Kidney epithelial cell (primary cell): ENCODE measurements around the gene MRPS11. TPM values are rescaled to one million over a fixed set of nuclear protein-coding genes. Genes with fewer than 3 reads are reported as not detected.

Experiments
- DNase-seq: peaks from one replicate; pipeline ENCODE4 v3.0.0-alpha.2; 2010; ENCODE audit warnings: low read depth
- H3K27me3 ChIP-seq: 2 replicates; pipeline ENCODE4 v1.6.0; 2011; ENCODE audit warnings: low read length; ENCODE audit not compliant: control insufficient read depth, insufficient read depth
- H3K36me3 ChIP-seq: 2 replicates; pipeline ENCODE4 v1.5.1; 2011; ENCODE audit warnings: low read length; ENCODE audit not compliant: control insufficient read depth, insufficient read depth
- H3K4me3 ChIP-seq: 2 replicates; pipeline ENCODE4 v1.5.1; 2011; ENCODE audit warnings: low read depth, mild to moderate bottlenecking, control low read depth, low read length
- total RNA-seq: library from RNA; depleted of rRNA; stranded (reverse); fragments of >200 nt; gene quantifications from 2 replicates; pipeline ENCODE4 v1.2.3, GENCODE V29; 2015
- TF ChIP-seq, protein P1 (sequence below): IDR thresholded peaks from 2 replicates; pipeline ENCODE4 v1.5.1; 2011; ENCODE audit warnings: mild to moderate bottlenecking, moderate library complexity, low read length, control low read depth, inconsistent platforms; ENCODE audit not compliant: insufficient read depth, poor library complexity, severe bottlenecking

MRPS11 gene
- total RNA-seq, 1 donor from 2014 or later, result 40.5 TPM

DNA sequence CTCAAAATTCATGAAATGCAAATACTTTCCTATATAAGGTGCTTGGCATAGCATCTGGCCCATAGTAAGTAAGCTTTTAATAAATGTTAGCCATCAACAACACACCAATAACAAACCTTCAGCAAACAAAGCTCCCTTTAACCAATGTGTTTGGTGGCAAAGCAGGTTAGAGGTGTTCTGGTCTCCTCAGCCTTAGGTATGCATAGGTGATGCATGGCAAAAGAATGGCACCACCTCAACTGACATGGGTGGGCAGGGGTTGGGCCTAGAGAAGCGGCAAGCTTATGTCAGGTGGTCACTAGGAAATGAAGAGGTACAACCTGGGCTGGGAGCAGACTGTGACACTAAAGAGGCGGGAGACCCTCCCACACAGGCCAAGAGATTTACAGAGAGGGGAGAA lies 38.2 kb downstream of the MRPS11 start:
- H3K27me3 ChIP-seq, result no peaks in the 10 kb centered on the region
- TF ChIP-seq, protein P1, sequence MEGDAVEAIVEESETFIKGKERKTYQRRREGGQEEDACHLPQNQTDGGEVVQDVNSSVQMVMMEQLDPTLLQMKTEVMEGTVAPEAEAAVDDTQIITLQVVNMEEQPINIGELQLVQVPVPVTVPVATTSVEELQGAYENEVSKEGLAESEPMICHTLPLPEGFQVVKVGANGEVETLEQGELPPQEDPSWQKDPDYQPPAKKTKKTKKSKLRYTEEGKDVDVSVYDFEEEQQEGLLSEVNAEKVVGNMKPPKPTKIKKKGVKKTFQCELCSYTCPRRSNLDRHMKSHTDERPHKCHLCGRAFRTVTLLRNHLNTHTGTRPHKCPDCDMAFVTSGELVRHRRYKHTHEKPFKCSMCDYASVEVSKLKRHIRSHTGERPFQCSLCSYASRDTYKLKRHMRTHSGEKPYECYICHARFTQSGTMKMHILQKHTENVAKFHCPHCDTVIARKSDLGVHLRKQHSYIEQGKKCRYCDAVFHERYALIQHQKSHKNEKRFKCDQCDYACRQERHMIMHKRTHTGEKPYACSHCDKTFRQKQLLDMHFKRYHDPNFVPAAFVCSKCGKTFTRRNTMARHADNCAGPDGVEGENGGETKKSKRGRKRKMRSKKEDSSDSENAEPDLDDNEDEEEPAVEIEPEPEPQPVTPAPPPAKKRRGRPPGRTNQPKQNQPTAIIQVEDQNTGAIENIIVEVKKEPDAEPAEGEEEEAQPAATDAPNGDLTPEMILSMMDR, result no peak
- no peak overlapping the region for H3K4me3 ChIP-seq
- no peaks in the 10 kb centered on the region for H3K36me3 ChIP-seq
- DNase-seq, result no peak

DNA sequence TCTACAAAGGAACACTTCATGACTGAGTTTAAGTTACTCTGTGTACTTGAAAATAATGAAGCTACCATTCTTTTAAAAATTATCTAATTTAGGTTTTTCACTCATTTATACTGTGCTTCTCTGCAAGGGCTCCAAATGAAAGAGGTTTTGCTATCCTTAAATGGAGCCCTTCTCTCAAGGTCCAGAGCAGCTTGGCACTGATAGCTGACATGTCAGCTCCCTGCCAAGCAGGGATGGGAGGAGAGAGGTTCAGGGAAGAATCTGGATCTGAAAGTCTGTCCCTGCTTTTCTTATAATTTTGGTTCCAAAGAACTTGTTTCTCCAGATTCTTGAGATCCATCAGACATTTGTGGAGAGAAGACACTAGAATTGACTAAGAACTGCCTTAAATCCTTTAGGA lies 39.1 kb downstream of the MRPS11 start:
- DNase-seq, result no peak
- TF ChIP-seq, protein P1, result no peak
- no peak overlapping the region for H3K4me3 ChIP-seq
- no peaks in the 10 kb centered on the region for H3K36me3 ChIP-seq
- H3K27me3 ChIP-seq, result no peaks in the 10 kb centered on the region

DNA sequence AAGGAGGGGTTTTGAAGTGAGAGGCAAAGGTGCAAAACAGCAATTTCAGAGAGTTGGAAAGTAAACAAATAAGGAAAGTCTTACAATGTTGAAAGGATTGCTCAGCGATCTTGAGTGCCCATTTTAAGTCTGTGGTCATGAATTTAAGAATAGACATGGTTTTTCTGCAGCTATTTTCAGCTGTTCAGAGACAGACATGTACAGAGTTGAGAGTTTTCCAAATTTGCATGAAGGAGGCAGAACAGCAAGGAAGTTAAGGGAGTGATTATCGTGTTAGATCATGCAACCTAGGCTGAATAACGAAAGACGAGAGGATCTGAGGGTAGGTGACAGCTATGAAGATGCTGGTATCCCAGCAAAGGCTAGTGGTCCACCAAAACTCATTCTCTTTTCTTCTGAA lies 41.8 kb downstream of the MRPS11 start:
- no peaks in the 10 kb centered on the region for H3K36me3 ChIP-seq
- TF ChIP-seq, protein P1, result no peak
- H3K4me3 ChIP-seq, result no peak overlapping the region
- DNase-seq, result no peak
- no peaks in the 10 kb centered on the region for H3K27me3 ChIP-seq

DNA sequence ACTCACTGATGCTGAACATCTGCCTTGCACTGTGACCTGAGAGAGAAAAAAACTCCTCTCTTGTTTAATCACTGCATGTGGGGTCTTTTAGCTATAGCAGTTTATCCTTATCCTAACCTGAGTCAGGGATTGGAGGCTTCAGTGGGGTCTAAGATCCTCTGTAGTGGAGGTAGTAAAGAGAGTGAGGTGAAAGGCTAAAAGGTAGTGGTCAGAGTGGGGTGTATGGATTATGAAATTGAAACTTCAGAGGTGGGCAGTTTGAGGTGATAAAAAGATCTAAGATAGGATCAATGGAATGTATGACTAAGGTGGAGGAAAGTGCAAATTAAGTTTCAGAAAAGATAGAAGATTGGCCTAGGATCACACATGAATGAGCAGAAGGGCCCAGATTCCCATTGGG lies 42.5 kb downstream of the MRPS11 start:
- H3K27me3 ChIP-seq, result no peaks in the 10 kb centered on the region
- no peaks in the 10 kb centered on the region for H3K36me3 ChIP-seq
- DNase-seq, result no peak
- H3K4me3 ChIP-seq, result no peak overlapping the region
- TF ChIP-seq, protein P1, result no peak

DNA sequence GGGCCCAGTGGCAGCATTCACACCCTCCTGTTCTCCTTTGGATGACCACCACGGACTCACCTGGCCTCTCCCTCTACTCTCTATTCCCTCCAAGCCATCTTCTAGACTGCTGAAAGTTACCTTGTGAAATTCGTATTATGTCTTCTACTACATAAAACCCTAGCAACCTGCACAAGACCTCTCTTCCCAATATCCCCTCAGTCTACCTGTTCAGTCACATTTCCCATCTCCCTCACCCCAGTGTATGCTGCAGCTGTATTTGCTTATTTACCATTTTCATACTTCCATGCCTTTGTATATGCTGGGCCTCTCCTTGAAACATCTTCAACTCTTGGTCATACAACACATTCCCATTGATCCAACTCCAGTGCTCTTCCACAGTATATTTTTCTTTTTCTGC lies 43.7 kb downstream of the MRPS11 start:
- Histone ChIP-seq H3K27me3 (no peaks in the 10 kb centered on the region), H3K4me3 (no peak overlapping the region), H3K36me3 (no peaks in the 10 kb centered on the region)
- no peak for DNase-seq
- TF ChIP-seq, protein P1, result no peak

DNA sequence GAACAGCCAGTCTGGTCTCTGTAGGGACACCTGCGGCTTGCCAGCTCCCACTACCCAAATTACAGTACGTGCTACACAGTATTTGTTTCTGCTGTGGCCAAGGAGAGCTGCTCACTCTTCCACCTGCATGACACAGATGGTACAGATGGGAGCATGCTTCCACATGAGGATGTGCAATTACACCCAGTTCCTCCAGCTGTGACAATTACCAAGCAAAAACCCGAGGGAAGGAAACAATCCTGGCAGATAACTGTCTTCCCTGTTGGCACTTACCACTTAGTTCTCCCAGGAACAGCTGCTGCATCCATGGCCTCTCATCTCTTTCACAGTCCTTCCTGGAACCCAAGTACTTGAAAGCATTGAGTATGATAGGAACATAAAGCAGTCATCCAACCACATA lies 44.6 kb downstream of the MRPS11 start:
- Histone ChIP-seq H3K36me3 (no peaks in the 10 kb centered on the region), H3K27me3 (no peaks in the 10 kb centered on the region), H3K4me3 (no peak overlapping the region)
- TF ChIP-seq, protein P1, result no peak
- DNase-seq, result no peak
